H7 (cell line): Measurements from ENCODE around the gene PKP4. TPM values are rescaled to one million over a fixed set of nuclear protein-coding genes. Genes with fewer than 3 reads are reported as not detected.
A peak's percentile ranks its signal among the peaks of the same experiment; 100 is the strongest.

Source experiments
- DNase-seq: peaks from one replicate; pipeline ENCODE4 v3.0.0; 2012
- H3K27me3 ChIP-seq: 2 replicates; pipeline ENCODE4 v1.6.0; 2011; ENCODE audit warnings: mild to moderate bottlenecking, low read length; ENCODE audit not compliant: control insufficient read depth, insufficient read depth
- H3K36me3 ChIP-seq: replicated peaks from 2 replicates; pipeline ENCODE4 v1.5.1; 2011; ENCODE audit warnings: low read length; ENCODE audit not compliant: control insufficient read depth, insufficient read depth
- H3K4me3 ChIP-seq: 2 replicates; pipeline ENCODE4 v1.5.1; 2011; ENCODE audit warnings: low read depth, mild to moderate bottlenecking, control low read depth, low read length, moderate library complexity; ENCODE audit not compliant: insufficient read depth
- total RNA-seq: library from RNA; depleted of rRNA; stranded (reverse); fragments of >200 nt; shearing (Covaris generic); gene quantifications from 2 replicates; pipeline ENCODE4 v1.2.3, GENCODE V29; 2014; rRNA removed

The PKP4 gene
- total RNA-seq, 1 experiment from 2014 or later, result 65.8 TPM

DNA sequence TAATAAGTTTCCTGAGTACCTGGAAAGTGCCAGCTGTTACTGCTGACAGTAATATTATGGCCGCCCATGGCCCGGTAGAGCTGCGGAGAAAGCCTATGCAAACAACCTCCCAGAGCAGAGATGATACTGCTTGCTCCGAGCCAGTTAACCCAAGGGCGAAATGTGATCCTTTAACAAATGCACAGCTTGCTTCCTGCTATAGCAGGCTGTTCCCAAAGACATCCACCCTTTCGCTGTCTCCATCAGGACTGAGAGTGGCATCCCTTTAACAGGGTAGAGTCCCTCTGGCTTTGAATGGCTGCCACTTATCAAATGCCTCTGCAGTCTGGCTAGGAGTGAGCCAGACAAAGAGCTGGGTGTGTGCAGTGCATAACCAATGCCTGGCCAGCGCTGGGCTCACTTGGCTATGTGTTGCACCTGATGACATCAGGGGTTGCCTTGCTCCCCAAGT lies 268.7 kb downstream of the PKP4 start:
- peak; percentile 44 for DNase-seq
- H3K36me3 ChIP-seq, result no peaks in the 10 kb centered on the region
- no peaks in the 10 kb centered on the region for H3K27me3 ChIP-seq
- H3K4me3 ChIP-seq, result no peak overlapping the region

DNA sequence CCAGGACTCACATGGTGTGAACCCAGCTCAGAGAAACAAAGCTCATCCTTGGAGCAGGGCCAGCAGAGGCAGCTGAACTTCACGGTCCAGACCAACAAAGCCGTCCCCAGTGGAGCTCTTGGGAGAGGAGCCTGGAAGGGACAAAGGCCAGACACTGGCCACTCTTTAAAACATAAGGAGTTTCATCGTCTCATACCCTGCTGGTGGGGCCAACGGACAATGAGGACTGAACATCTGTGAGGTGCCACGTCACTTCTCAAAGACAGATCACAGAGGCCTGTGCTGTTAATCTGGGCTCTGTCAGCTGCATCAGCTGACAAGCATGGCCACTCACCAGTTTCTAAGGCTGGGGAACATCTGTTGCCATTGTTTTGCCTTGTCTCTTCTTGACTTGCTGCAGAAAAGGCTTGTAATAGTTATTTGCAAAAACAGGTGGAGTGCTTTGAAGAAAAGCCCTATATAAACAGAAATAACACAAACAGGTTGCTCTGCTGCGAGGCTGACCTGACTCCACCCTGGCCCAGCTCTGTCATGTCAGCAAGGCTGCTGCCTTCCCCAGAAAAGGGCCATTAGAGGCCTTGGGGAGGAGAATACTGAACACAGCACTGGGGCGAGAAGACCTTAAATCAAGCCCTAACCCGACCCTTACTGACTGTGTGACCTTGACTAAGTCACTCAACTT lies 270.3 kb downstream of the PKP4 start:
- Histone ChIP-seq H3K27me3 (no peaks in the 10 kb centered on the region), H3K4me3 (no peak overlapping the region), H3K36me3 (no peaks in the 10 kb centered on the region)
- no peak for DNase-seq

GRCh38 chr2:158728422-158728821 lies 271.7 kb downstream of the PKP4 start:
- no peaks in the 10 kb centered on the region for H3K27me3 ChIP-seq
- no peaks in the 10 kb centered on the region for H3K36me3 ChIP-seq
- DNase-seq, result no peak
- H3K4me3 ChIP-seq, result no peak overlapping the region

GRCh38 chr2:158729451-158729850 lies 272.7 kb downstream of the PKP4 start:
- Histone ChIP-seq H3K27me3 (no peaks in the 10 kb centered on the region), H3K4me3 (no peak overlapping the region), H3K36me3 (no peaks in the 10 kb centered on the region)
- no peak for DNase-seq

DNA sequence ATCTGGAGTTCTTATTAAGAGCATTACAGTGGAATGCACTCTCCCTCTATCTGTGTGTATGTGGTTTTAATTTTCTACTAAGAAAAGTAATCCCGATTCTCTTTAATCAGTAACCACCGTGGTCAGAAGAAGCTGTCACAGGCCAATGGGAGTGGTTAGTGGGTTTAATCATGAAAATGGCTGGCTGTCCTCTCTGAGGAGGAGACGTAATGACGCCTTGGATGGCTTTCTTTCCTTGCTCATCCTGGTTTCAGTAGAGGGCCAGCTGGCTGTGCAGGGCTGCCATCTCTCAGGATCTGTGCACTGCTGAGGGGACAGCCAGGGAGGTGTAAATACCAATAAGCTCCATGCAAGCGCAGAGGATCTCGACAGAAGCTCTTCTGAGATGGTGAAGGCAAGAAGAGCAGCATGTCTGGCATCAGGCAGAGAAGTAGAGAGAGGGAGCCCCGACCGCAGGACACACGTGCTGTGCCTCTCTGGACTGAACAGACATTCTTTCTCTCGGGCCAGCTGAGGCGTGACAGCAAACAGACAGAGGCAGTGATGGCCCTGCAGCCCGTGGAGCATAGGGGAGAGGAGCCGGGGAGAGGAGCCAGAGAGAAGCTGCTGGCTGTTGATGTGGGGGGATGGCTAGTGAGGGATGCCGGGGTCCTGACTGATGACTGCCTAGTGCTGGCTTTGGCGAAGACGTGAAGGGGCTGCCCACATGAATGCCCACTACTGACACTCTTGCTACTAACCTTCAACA lies 273.3 kb downstream of the PKP4 start:
- Histone ChIP-seq H3K27me3 (no peaks in the 10 kb centered on the region), H3K36me3 (no peaks in the 10 kb centered on the region), H3K4me3 (no peak overlapping the region)
- no peak for DNase-seq

- no peak for DNase-seq
- H3K36me3 ChIP-seq, result no peaks in the 10 kb centered on the region
- H3K27me3 ChIP-seq, result no peaks in the 10 kb centered on the region
Observed at GRCh38 chr2:158730621-158731140, 273.9 kb downstream of the PKP4 start.

DNA sequence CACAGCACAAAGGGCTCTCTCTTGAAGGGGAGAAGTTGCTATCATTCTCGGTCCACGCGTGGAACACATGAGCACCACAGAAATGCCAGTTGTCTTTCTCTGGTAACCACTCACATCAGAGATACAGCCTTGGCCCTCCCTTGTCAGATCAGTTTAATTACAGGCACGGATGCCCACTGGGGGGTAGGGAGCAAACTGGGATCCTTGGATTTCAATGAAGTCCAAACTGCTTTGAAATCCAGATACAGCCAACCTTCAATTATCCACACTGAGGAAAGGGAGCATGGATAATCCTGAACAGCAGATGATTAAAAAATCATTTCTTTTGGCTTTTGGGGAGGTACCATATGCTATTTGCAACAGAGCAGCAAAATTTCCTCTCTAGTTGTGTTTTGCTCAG lies 274.6 kb downstream of the PKP4 start:
- no peak overlapping the region for H3K4me3 ChIP-seq
- no peaks in the 10 kb centered on the region for H3K36me3 ChIP-seq
- H3K27me3 ChIP-seq, result no peaks in the 10 kb centered on the region
- no peak for DNase-seq

More at GRCh38 chr2:158730621-158731140, 273.9 kb downstream of the PKP4 start:
- H3K4me3 ChIP-seq, result no peak overlapping the region

Other genes starting within 250 kb of the PKP4 start
- 0.07 and 0.48 TPM in 2 replicates for gene CCDC148, start 199 bp upstream of the PKP4 start, total RNA-seq